HG03571 (cell line): Measurements from ENCODE around the gene PRG3.

ENCODE experiments used
- ATAC-seq: cut with Tn5 transposase; IDR thresholded peaks from one replicate; pipeline ENCODE4 v1.9.1; 2021; ENCODE audit not compliant: unreplicated experiment

Gene PRG3

DNA sequence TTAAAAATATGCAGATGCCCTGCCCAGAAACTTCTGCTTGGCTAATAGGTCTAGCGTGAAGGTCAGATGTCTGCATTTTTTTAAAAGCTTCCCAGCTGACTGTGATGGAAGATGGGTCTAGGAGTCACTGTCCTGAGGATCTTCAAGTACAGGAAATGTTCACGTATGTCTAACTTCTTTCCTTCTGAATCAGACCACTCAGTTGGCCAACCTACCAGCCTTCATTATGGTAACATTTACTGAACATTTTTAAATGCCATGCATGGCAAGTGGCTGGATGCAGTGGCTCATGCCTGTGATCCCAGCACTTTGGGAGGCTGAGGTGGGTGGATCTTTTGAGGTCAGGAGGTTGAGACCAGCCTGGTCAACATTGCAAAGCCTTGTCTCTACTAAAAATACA, 10.6 kb upstream of the PRG3 start:
- ATAC-seq: no peak

GRCh38 chr11:57391111-57391510, 10.2 kb upstream of the PRG3 start:
- no peak for ATAC-seq

DNA sequence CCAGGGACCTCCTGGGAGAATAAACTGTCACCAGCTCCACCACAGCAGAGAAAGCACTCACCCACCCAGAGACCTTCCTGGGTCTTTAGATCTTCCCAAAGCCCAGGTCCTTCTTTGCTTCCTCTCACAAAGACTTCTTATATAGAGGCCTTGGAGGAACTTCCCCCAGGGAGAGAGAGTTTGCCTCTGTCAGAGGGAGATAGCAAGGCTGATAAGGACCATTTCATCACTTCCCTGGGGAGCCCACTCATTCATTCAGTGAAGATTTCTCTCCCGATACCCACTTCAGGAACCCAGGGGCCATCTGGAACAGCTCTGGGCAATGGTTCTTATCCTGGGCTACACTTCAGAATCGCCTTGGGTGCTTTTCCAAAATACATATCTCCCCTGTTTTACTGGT, 9.6 kb upstream of the PRG3 start, which contains the start of gene PRG2:
Gene PRG2 (minus strand): TSS at position 116 of the 400 bp plus-strand sequence. CDS start 706 bp downstream, outside the sequence.
- no peak for ATAC-seq

DNA sequence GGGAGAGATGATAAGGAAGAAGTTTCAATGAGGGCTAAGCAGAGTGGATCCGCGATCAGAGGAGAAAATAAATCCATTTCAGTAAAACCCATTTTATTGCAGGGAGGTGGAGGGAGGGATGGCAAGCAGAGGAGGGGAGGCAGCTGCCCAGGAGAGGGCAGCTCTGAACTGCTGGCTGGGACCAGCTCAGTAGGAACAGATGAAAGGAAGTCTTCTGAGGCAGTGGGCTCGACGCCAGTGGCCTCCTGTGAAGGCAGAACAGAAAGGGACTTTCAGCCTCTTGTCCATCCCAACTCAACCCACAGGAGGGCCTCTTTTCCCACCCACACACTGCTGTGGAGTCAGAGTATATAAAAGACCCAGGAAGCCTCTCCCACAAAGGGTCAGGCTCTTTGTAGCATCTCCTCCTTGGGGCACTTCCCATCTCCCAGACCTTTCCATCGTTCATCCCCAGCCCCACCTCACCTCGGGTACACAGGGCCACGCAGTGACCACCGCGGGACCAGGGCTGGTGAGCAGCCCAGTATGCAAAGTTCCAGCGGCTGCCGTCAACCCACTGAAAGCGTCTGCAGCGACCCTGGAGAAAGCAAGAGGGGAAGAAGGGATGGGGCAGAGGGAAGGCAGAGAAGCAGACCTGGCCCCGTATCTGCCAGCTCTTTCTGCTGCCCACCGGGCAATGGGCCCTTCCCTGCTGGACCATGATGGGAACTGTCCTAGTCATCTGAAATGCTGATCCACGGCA, 6.5 kb upstream of the PRG3 start:
- no peak for ATAC-seq

- no peak for ATAC-seq
Measured at GRCh38 chr11:57386178-57386940, 5.4 kb upstream of the PRG3 start.

DNA sequence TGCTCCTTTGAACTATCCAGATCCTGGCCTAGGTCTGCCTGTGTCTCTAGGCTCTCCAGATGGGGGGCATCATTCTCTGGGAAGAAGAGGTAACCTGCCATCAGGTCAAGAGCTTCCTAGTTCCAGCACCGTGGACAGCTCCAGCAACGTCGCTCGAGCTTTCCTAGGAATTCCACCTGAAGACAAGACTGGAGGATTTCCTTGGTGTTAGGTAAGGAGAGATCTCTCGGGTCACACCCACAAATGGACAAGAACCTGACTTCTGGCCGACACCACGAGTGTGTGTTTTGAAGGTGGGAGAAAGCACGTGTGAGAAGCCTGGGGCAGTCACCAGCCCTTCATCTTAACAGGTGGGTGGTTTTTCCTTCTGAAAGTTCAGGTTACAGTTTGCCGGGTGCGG, 1.2 kb downstream of the PRG3 start:
- no peak for ATAC-seq

DNA sequence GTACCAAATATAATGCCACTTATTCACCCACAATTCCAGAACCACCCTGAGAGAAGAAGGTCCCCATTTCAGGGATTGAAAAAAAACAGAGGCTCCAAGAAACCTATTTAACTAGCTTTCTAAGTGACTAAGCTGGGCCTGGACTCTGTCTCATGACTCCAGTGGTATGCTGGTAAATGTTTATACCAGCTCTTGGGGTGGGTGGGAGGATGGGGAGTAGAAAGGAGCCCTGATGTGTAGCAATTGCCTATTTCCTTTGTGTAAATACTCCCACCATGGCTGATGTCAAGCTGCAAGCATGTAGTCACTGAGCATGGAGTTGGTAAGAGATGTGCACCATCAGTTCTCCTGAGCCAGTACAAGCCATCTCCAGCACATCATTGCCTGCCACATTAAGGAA, 2.8 kb downstream of the PRG3 start:
- no peak for ATAC-seq

DNA sequence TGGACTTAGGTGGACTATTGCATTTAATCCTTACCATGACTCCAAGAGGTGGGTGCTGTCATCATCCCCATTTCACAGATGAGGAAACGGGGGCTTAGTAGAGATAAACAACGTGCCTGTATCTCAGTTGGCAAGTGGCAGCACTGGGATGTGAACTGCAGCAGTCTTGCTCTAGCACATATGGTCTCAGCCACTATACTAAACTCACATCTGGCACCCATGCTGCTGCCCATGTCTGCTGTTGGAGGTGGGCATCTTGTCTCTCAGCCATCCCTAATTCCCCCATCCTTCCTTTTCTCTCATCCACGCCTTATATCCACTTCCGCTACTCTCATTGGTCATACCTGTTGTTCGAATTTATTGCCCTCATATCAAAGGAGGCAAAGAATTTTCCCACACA, 3.8 kb downstream of the PRG3 start:
- ATAC-seq: no peak

- ATAC-seq: no peak
Measured at GRCh38 chr11:57376095-57377090, 4.6 kb downstream of the PRG3 start.

DNA sequence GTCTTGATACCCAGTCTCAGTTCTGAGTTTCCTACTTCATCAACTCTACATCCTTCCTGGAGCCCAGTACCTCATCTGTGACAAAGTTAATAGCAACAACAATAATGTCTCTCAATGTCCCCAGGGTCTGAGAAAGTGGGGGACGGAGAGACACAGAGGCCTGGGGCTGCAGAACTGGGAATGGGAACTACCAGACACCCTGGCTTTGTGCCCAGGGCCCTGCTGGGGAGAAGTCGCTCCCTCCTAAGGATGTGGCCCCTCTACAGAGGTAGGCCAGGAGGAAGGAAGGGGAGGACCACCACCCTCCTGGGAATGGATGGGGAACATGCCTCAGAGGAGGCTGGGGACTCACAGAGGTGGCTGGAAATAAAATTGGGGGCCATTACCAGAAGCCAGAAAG, 5.5 kb downstream of the PRG3 start:
- no peak for ATAC-seq

DNA sequence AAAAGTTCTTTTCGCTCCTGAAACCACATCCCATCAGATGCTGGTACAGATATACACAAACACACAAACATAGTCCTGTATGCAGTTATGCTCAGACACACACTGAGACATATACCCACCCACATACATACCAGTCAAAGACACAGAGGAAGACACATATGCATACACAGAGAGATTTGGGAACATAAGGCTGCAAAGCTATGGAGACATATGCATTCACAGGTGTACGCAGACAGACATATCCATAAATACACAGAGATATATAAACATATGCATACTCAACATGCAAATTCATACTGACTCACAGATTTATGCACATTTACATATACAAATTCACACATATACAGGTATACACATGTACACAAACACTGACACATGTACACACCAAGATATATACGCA, 6.0 kb downstream of the PRG3 start:
- ATAC-seq: no peak

- ATAC-seq: no peak
Measured at GRCh38 chr11:57373146-57373545, 7.8 kb downstream of the PRG3 start.

DNA sequence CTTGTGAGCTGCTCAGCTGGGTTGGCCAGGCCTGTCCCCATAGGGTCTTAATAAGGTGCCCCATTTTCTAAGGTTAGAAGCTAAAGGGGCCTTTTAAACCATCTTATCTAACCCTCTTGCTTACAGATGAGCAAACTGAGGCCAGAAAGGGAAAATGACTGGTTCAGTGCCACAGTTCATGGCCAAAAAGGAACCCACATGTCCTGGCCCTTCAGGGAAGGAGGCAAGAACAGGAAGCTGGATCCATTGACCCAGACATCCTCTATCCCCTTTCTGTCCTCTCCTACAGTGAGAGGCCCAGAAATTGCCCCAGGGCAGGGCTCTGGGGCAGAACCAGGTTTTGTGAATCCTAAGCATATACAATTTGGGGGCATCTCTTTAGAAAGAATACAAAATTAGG, 10.0 kb downstream of the PRG3 start:
- ATAC-seq: no peak

GRCh38 chr11:57370251-57370650, 10.7 kb downstream of the PRG3 start:
- no peak for ATAC-seq

DNA sequence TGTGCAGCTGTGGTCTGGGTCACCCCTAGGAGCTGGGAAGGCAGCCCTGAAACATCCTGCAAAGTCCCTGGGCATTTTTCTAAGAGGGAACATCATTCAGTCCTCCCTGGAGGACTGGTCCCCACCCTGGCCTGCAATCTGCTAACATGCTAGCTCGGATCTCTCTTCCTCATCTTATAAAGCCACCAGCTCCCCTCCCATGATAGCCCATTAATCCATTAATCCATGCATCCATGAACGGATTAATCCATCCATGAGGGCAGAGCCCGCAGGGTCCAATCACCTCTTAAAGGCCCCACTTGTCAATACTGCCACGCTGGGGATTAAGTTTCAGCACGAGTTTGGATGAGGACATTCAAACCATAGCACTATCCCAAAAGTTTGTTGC, 12.1 kb downstream of the PRG3 start:
- ATAC-seq: no peak

DNA sequence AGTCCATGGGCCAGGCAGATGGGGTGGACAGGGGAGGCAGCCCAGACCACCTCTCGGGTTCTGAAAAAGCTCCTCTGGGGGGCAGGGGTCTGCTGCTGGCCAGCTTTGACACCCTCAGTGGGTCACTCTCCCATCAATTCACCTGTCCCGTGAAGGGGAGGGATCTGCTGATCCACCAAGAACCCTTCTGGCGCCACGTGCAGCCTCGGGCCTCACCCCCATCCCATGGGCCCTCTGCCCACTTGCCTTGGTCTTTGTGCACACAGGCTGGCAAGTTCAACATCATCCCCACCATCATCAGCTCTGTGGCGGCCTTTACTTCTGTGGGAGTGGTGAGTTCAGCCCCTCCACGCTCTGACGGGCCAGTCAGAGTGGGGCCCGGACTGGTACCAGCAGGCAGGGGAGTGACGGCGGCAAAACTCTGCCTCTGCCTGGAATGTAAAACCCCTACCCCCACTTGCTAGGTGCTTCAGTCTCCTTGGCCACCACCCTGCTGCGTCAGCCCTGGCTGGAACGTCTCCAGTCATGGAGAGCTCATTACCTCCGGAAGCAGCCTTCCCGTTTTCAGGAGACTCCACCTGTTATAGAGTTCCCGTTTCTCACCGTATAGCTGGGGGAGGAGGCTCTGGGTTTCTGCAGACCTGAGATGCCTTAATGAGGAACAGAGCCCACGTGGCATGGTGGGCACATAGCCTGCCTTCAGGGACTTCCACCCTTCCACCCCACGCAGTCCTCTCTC, 12.7 kb downstream of the PRG3 start:
- no peak for ATAC-seq

DNA sequence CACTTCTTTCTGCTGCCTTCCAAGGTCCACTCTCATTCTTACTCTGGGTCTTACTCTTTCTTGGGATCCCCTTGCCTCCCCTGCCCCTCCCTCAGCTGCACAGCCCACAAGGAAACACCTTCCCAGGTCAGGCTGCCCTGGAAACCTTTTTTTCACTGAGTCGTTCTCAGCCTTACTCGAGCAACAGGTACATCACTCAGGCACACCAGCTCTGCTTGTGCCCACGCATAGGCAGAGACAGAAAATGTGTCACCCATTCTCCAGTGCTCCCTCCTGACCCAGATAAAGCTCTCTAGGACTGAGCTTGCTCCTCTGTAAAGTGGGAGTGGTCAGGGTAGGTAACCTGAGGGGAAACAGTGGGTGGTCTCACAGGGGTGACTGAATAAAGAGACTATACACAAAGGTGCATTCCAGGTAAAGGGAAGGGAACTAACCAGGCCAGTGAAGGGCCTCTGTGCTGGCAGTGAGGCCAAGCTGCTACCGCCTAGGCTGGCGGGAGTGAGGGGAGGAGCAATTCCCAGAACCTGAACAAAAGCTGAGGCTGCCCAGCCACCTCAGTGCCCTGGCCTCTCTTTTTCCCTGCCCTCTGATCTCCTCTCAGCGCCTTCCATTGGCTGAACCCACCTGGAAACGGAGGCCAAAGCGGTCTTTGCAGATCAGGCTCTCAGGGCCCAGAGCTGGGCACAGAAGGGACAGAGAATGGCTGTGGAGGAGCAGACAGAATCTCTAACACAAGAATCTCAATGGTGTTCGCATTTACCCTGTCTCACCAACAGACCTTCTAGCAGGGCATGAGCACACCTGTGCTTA, 15.9 kb downstream of the PRG3 start:
- no peak for ATAC-seq

DNA sequence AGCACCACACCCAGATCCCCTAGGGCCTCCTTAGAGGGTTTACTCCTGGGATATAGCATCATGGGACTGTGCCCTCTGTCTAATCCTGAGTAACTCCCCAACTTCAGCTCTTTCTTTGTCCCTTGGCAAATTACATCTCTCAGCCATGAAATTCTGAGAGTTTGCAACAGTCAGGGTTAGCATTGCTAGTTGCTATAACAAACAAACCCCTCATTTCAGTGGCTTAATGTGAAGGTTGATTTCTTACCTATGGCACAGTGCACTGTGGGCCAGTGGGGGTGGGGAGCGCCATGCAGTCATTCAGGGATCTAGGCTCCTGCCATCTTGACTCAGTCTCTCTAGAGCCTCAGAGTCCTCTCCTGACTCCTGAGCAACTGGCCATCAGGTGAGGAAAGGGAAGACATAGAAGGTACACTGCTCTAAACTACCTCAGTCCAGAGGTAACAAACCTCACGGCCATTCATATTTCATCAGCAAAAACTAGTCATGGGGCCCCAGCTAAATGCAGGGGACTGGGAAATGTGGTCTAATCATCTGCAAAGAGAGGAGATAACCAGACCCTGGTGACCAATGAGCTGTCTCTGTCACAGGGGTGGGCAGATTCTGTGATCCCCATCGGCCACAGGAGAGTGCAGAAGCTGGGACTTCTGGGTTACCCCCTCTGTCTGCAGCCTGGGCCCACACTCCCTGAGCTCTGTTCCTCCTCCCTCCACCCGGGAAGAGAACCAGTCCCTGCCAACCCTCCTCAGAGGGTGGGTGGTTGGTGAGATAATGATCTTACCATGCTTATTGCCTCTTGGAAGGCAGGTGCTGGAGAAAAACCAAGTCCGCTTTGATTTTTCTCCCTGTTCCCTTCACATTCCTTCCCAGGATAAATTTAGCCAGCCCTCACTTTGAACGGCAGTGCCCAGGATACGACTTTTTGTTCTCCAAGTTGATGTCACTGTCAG, 17.5 kb downstream of the PRG3 start:
- ATAC-seq: no peak

DNA sequence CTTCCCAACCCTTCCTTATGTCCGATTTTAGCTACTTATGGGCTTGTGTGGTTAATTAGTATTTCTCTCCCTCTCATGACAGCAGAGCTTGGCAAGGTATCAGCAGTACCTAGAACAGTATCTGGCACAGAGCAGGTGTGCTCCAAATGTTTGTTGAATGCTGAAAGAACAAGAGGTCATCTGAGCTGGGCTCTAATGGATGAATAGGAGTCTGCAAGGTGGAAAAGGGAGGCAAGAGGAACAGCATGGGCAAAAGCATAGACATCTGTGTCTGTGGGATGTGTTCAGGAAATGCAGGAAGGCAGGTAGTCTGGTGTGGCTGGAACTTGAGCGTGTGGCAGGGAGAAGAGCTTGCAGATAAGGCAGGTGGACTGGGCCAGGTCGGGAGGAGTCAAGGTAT, 19.0 kb downstream of the PRG3 start:
- no peak for ATAC-seq
